ENCODE data around the gene SLC2A11.

- no peak for TF ChIP-seq CTCF (conservative IDR thresholded peaks at IDR 0.05; ENCODE audit: low read depth, low read length)
- TF ChIP-seq EZH2 (IDR thresholded peaks at IDR 0.05; ENCODE audit: borderline replicate concordance, low read depth, low read length, poor library complexity, severe bottlenecking) = no peak
Observed at GRCh38 chr22:23901600-23901999, 43.9 kb downstream of the SLC2A11 start.
